HG02588 (cell line): ENCODE results near the gene CBX8.

Source experiments
- ATAC-seq: cut with Tn5 transposase; IDR thresholded peaks from one replicate; pipeline ENCODE4 v1.9.1; 2021; ENCODE audit warnings: mild to moderate bottlenecking, moderate library complexity; ENCODE audit not compliant: unreplicated experiment

Gene CBX8

DNA sequence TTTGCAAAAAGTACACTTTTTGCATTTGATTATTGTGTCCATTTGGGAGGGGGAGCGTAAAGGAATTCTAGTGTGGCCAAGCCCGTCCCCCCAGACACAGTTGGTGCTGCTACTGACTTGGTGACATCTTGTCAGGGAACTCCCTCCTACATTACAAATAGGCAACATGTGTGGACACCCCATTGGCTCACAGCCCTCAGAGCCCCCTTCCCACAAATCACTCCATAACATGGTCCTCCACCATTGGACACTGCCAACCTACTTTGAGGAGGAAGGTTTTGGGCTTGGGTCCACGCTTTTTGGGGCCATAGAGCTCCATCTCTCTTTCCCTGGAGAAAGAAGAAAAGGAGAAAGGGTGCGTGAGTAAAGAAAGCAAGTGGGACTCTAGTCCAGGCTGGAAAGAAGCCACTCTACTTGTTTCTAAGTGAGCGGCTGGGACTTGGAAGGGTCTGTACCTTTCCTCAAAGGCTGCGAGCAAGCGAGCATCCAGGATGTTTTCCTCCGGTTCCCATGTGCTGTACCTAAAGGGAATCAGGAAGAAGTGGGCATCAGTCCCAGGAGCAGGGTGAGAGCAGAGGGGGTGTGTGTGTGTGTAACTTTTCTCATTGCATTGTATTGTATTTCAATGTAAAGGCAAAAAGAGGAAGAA lies 958 bp downstream of the CBX8 start:
- ATAC-seq, result no peak

DNA sequence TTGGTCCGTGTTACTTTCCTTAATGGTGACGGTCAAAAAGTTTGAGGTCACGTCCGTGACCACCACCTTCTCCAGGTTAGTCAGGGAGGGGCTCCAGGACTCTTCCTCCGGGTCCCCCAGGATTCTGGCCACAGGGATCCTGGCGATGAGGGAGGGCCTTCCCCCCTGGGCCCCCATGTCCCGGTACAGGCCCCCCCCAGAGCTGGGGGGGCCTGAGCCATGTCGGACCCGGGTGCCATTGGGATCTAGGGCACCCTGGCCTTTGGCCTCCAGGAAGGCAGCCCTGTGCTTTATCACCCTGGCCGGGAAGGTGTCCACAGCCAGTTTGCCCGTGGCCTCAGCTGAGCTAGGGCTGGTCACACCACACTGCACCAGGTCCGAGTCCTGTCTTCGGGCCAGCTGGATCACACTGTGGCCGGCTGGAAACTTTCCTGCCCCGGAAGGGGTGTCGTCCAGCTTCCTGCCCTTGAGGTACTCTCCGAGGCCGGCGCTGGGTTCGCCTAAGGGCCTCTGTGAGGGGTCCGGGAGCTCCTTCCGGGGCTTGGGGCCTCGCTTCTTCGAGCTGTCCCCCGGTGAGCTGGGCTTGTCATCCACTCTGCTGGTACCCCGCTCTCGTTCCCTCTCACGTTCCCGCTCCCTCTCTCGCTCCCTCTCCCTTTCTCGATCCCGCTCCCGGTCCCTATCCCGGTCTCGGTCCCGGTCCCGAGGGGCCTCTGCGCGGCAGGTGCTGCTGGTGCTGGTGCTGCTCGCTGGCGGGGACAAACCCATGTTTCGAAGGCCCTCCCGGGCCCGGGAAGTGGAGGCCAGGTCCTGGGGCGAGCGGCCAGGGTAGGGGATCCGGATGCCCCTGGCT lies 2.0 kb downstream of the CBX8 start:
- ATAC-seq, result no peak

- no peak for ATAC-seq
Measured at GRCh38 chr17:79793924-79794304, 3.0 kb downstream of the CBX8 start.

- no peak for ATAC-seq
Measured at GRCh38 chr17:79792984-79793923, 3.6 kb downstream of the CBX8 start.

- ATAC-seq, result no peak
Measured at GRCh38 chr17:79792341-79792871, 4.5 kb downstream of the CBX8 start.

- no peak for ATAC-seq
Measured at GRCh38 chr17:79791735-79792161, 5.1 kb downstream of the CBX8 start.

GRCh38 chr17:79790805-79791734 lies 5.8 kb downstream of the CBX8 start:
- no peak for ATAC-seq

DNA sequence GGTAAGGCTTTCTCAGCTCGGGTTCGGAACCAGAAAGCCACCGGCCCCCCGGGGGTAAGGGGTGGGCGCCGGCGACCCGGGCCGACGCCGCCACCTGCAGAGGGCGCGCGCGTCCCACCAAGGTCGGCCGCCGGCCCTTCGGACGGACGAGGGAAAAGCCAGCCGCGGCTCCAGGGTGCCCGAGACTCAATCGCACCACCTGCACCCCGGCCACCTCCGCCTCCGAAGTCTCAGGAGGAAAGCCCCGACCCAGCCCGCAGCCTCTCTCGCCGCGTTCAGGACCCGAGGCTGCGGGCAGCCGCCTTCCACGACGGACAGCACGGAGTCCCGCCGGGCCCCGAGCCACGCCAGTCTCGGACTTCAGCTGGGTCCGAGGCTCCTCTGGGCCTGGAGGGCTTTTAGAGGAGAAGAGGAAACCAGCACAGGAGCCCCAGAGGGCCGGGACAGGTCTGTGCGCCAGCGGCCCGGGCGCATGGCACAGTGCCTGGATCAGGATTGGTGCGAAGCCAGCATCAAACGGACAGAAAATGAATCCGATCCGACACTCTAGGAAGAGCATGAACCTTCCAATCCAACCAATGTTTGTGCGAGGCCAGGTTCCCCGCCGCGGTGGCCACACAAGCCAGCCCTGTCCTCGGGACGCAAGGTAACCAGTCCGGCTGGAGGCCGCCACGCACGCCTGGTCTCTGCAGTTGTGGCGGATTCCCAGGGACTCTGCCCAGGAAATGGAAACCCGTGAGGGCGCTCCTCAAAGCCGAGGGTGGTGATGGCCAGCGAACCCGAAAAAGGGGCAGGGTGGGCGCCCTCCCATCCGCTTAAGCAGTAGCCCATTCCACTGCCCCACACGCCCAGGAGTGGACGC lies 6.7 kb downstream of the CBX8 start:
- no peak for ATAC-seq

DNA sequence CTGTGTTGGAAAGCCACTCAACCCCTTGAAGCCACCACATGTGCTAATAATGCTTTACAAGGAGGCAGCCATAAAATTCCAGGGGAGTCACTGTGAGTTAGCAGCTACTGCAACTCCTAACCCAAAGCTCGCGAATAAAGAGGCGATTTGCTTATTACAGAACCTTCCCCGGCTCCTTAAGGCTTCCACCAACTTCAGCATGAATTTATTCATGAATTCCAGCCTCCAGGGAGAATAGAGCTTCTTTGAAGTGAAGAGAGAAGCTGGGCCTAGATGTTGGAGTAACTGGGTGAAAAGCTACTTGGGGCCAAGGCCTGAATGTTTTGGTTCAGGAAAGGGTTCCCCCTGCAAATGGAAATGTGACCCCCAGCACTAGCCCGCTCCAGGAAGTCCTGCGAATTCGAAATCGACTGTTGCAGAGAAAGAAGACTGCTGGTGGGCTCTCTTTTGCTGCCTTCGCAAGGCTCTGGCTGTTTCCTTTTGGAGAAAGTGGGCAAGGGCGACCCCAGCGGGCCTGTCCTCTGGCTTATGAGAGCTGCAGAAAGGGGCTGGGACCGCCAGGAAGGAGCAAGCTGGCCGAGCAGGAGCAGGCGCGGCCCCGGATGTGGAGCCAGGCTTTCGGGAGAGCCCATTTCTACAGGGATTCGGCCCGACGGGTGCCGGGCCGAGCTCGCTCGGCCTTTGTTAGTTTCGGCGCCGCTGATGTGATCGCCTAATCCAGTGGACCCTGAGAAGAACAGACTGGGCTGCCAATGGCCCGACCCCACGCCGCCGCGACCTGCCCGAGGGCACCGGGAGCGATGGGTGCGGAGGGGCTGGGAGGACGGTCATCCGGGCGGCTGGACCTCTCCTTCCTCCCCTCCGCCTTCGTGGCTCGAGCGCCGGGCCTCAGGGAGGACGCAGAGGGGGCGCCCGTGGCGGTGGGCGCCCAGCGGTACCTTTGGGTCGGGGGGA lies 7.6 kb downstream of the CBX8 start:
- no peak for ATAC-seq

DNA sequence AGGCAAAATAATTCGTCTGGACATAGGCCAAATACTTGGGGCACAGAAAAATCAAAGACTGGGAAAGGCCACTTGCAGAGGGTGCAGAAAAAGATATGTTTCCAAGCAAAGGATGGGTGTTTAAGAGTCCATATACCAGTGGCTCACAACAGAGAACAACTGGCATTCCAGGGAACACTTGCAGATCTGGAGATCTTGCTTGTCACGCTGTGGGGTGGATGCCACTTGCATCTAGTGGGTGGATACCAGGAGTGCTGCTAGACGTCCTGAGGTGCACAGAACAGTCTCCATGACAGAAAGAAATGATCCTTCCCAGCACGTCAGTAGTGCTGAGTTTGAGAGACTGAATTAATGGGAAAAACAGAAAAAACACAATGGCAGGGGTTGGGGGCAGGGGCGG lies 8.4 kb downstream of the CBX8 start:
- no peak for ATAC-seq

GRCh38 chr17:79786930-79787643 lies 9.8 kb downstream of the CBX8 start:
- ATAC-seq, result no peak

DNA sequence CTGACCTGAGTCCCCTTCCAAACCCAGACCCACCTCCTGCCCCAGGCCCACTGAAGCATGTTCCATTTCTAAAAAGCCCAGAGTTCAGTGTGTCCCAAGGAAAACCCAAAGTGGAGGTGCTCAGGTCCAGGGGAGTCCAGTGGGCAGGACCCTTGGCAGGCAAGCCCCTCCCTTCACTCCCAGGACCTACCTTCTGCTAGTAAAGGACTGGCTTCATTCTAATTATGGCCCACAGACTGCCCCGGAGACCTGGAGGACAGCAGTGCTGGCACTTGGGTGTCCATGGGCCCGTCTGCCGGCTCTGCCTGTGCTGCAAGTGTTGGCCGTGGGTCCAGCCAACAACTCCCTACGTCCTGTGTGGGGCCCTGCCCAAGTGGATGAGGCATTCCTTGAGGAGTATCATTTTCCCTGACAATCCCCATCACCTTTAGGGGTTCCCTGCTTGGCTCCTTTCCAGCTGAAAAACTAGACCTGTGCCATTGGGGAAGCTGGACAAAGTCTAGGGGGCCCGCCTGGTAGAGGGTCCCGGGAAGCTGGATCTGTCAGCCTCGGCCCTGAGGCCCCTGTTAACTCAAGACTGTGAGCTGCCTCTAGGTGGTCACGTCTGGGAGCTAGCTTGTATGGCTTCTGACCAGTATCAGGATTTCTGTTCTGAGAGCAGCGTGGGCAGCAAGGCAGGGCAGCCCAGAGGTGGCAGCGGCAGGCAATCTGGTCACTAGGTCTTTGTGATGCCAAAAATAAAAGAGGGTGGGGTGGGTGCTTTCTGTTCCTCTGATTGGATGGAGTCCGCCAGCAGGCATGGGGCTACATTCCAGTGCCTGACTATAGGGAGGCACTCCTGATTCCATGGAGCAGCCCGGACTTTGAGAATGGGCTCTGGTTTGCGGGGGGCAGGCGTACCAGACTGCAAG lies 10.7 kb downstream of the CBX8 start:
- ATAC-seq, result no peak

- ATAC-seq, result no peak
Measured at GRCh38 chr17:79785017-79785899, 11.6 kb downstream of the CBX8 start.

GRCh38 chr17:79784353-79785016 lies 12.4 kb downstream of the CBX8 start:
- no peak for ATAC-seq

- ATAC-seq, result no peak
Measured at GRCh38 chr17:79783891-79784290, 13.0 kb downstream of the CBX8 start.
